WTC11 (cell line): ENCODE measurements around the gene MBOAT1. TPM values are rescaled to one million over a fixed set of nuclear protein-coding genes. Genes with fewer than 3 reads are reported as not detected.

Source experiments
- ATAC-seq: fragments of 200-7000 bp; cut with Tn5 transposase; 2 replicates; pipeline ENCODE4 v1.10.0; 2021; ENCODE audit warnings: mild to moderate bottlenecking, moderate library complexity
- CTCF ChIA-PET: fragments of 300-600 bp; sonication (Branson Sonifier 250); formaldehyde crosslinking; loops from one replicate; lab custom pipeline; 2021; ENCODE audit warnings: antibody characterized with exemption; lab: Charles Lee
- POLR2A ChIA-PET: fragments of 350-600 bp; sonication (Branson Sonifier 250); formaldehyde crosslinking; loops from one replicate; lab custom pipeline; 2021; ENCODE audit warnings: antibody characterized with exemption; lab: Charles Lee
- DNase-seq: peaks from one replicate; pipeline ENCODE4 v3.0.0; 2021; ENCODE audit warnings: low spot score
- H3K27ac Mint-ChIP-seq: 2 replicates; pipeline ENCODE4 v1.8.0; 2021; ENCODE audit warnings: mixed read lengths
- H3K27me3 Mint-ChIP-seq: 2 replicates; pipeline ENCODE4 v1.8.0; 2021; ENCODE audit warnings: low read depth, mild to moderate bottlenecking, moderate library complexity, mixed read lengths
- H3K36me3 Mint-ChIP-seq: 2 replicates; pipeline ENCODE4 v1.8.0; 2021; ENCODE audit warnings: mixed read lengths
- H3K4me1 Mint-ChIP-seq: 2 replicates; pipeline ENCODE4 v1.8.0; 2022; ENCODE audit warnings: mixed read lengths
- H3K4me3 Mint-ChIP-seq: 2 replicates; pipeline ENCODE4 v1.8.0; 2021; ENCODE audit warnings: mild to moderate bottlenecking, moderate library complexity, mixed read lengths
- H3K9me3 Mint-ChIP-seq: 2 replicates; pipeline ENCODE4 v1.8.0; 2021; ENCODE audit warnings: mixed read lengths
- AR ChIP-seq: fragments of 250-450 bp; sonication (Bioruptor Pico); IDR thresholded peaks from 2 replicates; pipeline ENCODE4 v1.9.0; 2021; ENCODE audit warnings: mild to moderate bottlenecking
- ARID4B ChIP-seq: sonication (generic); formaldehyde crosslinking; IDR thresholded peaks from 2 replicates; pipeline ENCODE4 v1.8.0; 2023; ENCODE audit warnings: missing genetic modification reagents, mild to moderate bottlenecking, borderline replicate concordance
- CDX4 ChIP-seq: fragments of 250-450 bp; sonication (Bioruptor Pico); IDR thresholded peaks from 2 replicates; pipeline ENCODE4 v1.9.0; 2021; ENCODE audit warnings: moderate library complexity, mild to moderate bottlenecking, inconsistent platforms, borderline replicate concordance
- E2F5 ChIP-seq: sonication (generic); formaldehyde crosslinking; IDR thresholded peaks from 2 replicates; pipeline ENCODE4 v1.8.1; 2022; ENCODE audit warnings: mild to moderate bottlenecking, moderate library complexity, missing genetic modification reagents
- ELF4 ChIP-seq: sonication (generic); formaldehyde crosslinking; IDR thresholded peaks from 2 replicates; pipeline ENCODE4 v1.8.1; 2022; ENCODE audit warnings: low read depth, mild to moderate bottlenecking, moderate library complexity, missing genetic modification reagents
- ETV6 ChIP-seq: sonication (generic); formaldehyde crosslinking; IDR thresholded peaks from 2 replicates; pipeline ENCODE4 v1.8.1; 2022; ENCODE audit warnings: mild to moderate bottlenecking, missing genetic modification reagents
- FOXJ3 ChIP-seq: sonication (generic); formaldehyde crosslinking; IDR thresholded peaks from 2 replicates; pipeline ENCODE4 v1.9.0; 2021; ENCODE audit warnings: missing genetic modification reagents, mild to moderate bottlenecking, borderline replicate concordance
- FOXP4 ChIP-seq: sonication (generic); formaldehyde crosslinking; IDR thresholded peaks from 2 replicates; pipeline ENCODE4 v1.8.0; 2022; ENCODE audit warnings: mild to moderate bottlenecking, missing genetic modification reagents
- JUN ChIP-seq: sonication (generic); formaldehyde crosslinking; IDR thresholded peaks from 2 replicates; pipeline ENCODE4 v1.8.0; 2023; ENCODE audit warnings: mild to moderate bottlenecking, missing genetic modification reagents
- KAT7 ChIP-seq: sonication (generic); formaldehyde crosslinking; IDR thresholded peaks from 2 replicates; pipeline ENCODE4 v1.8.1; 2023; ENCODE audit warnings: missing genetic modification reagents, mild to moderate bottlenecking, borderline replicate concordance
- PRDM15 ChIP-seq: sonication (generic); formaldehyde crosslinking; IDR thresholded peaks from 2 replicates; pipeline ENCODE4 v1.8.0; 2022; ENCODE audit warnings: missing genetic modification reagents
- SMAD4 ChIP-seq: sonication (generic); formaldehyde crosslinking; IDR thresholded peaks from 2 replicates; pipeline ENCODE4 v1.8.0; 2022; ENCODE audit warnings: mild to moderate bottlenecking, missing genetic modification reagents
- ZBTB21 ChIP-seq: sonication (generic); formaldehyde crosslinking; IDR thresholded peaks from 2 replicates; pipeline ENCODE4 v1.8.1; 2023; ENCODE audit warnings: mild to moderate bottlenecking, missing genetic modification reagents, borderline replicate concordance
- ZNF416 ChIP-seq: fragments of 250-450 bp; sonication (Bioruptor Pico); IDR thresholded peaks from 2 replicates; pipeline ENCODE4 v1.9.0; 2021; ENCODE audit warnings: mild to moderate bottlenecking, inconsistent platforms
- total RNA-seq: library from RNA; stranded (reverse); gene quantifications from 3 replicates; pipeline ENCODE4 v1.2.3, GENCODE V29; 2021

MBOAT1 gene
- total RNA-seq, 1 experiment from 2014 or later = 22.9 TPM

GRCh38 chr6:20200761-20201630, 11.3 kb downstream of the MBOAT1 start:
- no peaks in the 10 kb centered on the region for H3K9me3 Mint-ChIP-seq
- H3K4me1 Mint-ChIP-seq = peaks cover 53% of the 10 kb centered on the region
- H3K27ac Mint-ChIP-seq = no peak overlapping the region
- no peak for ATAC-seq
- H3K27me3 Mint-ChIP-seq = no peaks in the 10 kb centered on the region
- no peak for TF ChIP-seq JUN (CRISPR knock-in tag)
- TF ChIP-seq ETV6 (CRISPR knock-in tag) = no peak
- no peak for TF ChIP-seq ELF4 (CRISPR knock-in tag)
- no peak for TF ChIP-seq SMAD4
- TF ChIP-seq KAT7 (CRISPR knock-in tag) = no peak
- TF ChIP-seq, all 79 proteins: peak for 0
- H3K36me3 Mint-ChIP-seq = no peaks in the 10 kb centered on the region
- no peak overlapping the region for H3K4me3 Mint-ChIP-seq
- POLR2A ChIA-PET = interaction anchor here (0.5 kb wide), 1 partner anchor 1388 kb away, joined by 3 read pairs; no protein-coding TSS in a partner anchor
- CTCF ChIA-PET = interaction anchor here (1.7 kb wide), 1 partner anchor 74 kb away, joined by 5 read pairs; no protein-coding TSS in a partner anchor
- no peak for DNase-seq

- DNase-seq = no peak
- TF ChIP-seq CDX4 (CRISPR knock-in tag) (no peak), ARID4B (no peak), ZBTB21 (no peak)
- TF ChIP-seq, all 79 proteins: peak for 0
- Mint-ChIP-seq H3K27me3 (no peaks in the 10 kb centered on the region), H3K36me3 (peaks cover 3% of the 10 kb centered on the region; the same call in 1 of the 2 replicates), H3K9me3 (peaks cover 8% of the 10 kb centered on the region; the same call in 1 of the 2 replicates), H3K4me3 (no peak overlapping the region), H3K4me1 (peaks cover 37% of the 10 kb centered on the region), H3K27ac (peak overlapping the region; percentile 90)
- ChIA-PET CTCF (no interaction called here), POLR2A (no interaction called here)
- no peak for ATAC-seq
Measured at GRCh38 chr6:20198775-20199174, 13.5 kb downstream of the MBOAT1 start.

GRCh38 chr6:20198156-20198774, 14.0 kb downstream of the MBOAT1 start:
- peak overlapping the region; percentile 90 for H3K27ac Mint-ChIP-seq
- peaks cover 3% of the 10 kb centered on the region; the same call in 1 of the 2 replicates for H3K36me3 Mint-ChIP-seq
- POLR2A ChIA-PET = no interaction called here
- peaks cover 8% of the 10 kb centered on the region; the same call in 1 of the 2 replicates for H3K9me3 Mint-ChIP-seq
- no peaks in the 10 kb centered on the region for H3K27me3 Mint-ChIP-seq
- ATAC-seq (no peak), DNase-seq (no peak)
- CTCF ChIA-PET = no interaction called here
- H3K4me3 Mint-ChIP-seq = no peak overlapping the region
- peaks cover 34% of the 10 kb centered on the region for H3K4me1 Mint-ChIP-seq
- TF ChIP-seq KAT7 (CRISPR knock-in tag) = no peak
- TF ChIP-seq PRDM15 (CRISPR knock-in tag) = no peak
- TF ChIP-seq ETV6 (CRISPR knock-in tag) = no peak
- no peak for TF ChIP-seq AR (CRISPR knock-in tag)
- TF ChIP-seq FOXJ3 (CRISPR knock-in tag) = no peak
- no peak for TF ChIP-seq FOXP4 (CRISPR knock-in tag)
- TF ChIP-seq ZNF416 (CRISPR knock-in tag) = no peak
- TF ChIP-seq E2F5 (CRISPR knock-in tag) = no peak
